ENCODE measurements around the gene UFSP2.

Gene UFSP2

GRCh38 chr4:185424905-185425646 is 688 bp downstream of the UFSP2 start:
- no peak for DNase-seq

GRCh38 chr4:185421366-185422124 is 4.2 kb downstream of the UFSP2 start:
- no peak for DNase-seq

GRCh38 chr4:185416955-185417354 is 8.8 kb downstream of the UFSP2 start:
- DNase-seq: no peak

- DNase-seq: no peak
Observed at GRCh38 chr4:185412412-185412811, 13.4 kb downstream of the UFSP2 start.

DNA sequence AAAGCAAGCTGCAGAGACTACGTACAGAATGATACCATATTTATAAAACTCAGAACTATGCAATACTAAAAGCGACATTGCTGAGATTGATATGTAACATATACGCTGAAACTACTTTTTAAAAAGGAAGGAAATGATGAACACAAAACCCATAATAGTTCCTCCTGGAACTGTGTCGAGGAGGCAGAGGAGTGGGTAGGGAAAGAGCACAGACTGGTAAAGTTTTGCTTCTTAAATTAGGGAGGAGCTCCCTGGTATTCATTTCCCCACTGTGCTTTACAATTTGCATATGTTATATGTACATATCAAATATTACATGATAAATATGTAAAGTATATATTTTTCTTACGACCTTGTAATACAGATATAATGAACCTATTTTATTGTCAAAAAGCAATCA is 13.9 kb downstream of the UFSP2 start:
- DNase-seq: no peak

DNA sequence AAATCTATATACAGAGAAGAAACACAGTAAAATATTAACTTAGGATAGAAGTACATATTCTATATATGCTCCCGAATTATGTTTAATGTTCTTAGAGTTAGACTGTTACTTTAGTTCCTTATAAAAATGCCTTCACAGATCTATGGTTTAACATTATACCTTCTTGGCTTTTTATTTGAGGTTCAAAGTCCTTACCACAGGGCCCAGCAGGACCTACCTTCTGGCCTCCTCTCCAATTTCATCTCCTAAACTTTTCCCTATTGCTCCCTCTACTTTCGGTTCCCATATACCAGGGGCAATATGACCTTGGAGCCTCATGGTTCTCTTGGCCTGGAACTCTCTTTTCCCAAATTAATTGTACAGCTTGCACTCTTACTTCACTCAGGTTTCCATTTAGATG is 17.3 kb downstream of the UFSP2 start:
- DNase-seq: no peak

DNA sequence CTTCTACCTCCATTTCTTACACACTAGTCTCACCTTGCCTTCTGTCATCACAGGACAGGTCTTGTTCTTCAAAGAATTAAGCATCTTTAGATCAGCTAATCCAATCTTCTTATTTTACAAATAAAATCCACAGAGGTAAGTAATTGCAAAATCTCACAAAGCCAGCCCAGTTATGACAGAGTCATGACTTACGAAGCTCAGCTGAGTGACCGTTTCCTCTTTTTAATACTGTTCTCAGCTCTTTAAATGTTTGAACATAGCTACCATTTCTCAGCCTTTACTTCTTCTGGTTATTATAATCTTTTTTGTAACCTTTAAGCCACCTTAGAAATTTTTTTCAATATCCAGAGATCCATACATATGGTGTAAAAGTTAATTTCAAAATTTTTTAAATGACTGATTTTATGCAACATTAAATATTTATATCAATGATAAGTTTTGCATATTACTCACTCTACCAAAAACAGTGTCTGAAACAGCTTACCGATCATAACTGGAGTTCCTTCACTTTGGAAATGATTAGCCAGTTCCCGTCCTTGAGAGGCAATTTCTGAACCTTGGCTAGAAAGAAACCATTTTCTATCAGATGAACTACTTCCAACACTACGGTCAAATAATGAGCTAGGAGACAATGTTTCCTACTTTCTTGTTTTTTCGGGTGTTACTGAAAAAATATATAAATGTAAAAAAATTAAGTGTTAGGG is 20.3 kb downstream of the UFSP2 start:
- no peak for DNase-seq

GRCh38 chr4:185404031-185404430 is 21.7 kb downstream of the UFSP2 start:
- DNase-seq: no peak

DNA sequence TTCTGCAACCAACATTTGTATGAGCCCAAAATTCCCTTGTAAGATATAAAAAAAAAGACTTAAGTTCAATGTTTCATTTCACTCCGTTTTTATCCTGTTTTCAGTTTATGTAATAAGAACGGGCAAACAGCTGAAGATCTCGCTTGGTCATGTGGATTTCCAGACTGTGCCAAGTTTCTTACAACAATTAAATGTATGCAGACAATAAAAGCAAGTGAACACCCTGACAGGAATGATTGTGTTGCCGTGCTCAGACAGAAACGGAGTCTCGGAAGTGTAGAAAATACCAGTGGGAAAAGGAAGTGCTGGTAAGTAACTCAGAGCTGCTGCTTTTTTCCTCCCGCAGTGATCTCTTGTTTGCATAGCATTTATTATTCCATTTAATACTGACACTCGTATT is 26.3 kb downstream of the UFSP2 start:
- no peak for DNase-seq

GRCh38 chr4:185398618-185399017 is 27.1 kb downstream of the UFSP2 start:
- DNase-seq: no peak

DNA sequence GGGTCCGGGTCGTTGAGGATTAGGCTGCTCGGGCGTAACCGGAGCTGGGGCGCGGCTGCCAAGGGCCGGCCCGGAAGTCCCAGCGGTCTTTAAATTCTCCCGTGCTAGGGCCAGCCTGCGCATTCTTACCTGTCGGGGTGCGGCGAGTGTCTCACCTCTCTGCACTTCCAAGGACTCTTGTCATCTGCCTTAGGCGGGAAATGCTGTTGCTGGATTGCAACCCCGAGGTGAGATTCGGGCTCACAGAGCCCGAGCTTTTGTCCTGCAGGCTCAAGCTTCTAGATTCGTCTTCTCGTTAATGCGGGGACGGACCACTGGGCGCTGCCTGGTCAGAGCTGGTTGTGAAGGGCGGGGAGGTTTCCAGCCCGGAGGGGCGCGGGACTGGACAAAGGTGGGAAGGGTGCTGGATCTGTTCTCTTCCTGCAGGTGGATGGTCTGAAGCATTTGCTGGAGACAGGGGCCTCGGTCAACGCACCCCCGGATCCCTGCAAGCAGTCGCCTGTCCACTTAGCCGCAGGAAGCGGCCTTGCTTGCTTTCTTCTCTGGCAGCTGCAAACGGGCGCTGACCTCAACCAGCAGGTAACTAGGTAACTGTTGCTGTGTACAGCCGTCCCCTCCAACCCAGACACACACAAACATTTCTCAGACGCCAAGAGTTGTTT is 28.9 kb downstream of the UFSP2 start, which contains the start of gene ANKRD37:
ANKRD37 (plus strand) TSS at position 118 of the 662 bp plus-strand sequence; CDS start at position 201, 83 bp downstream.
- DNase-seq: no peak

- DNase-seq: peak; percentile 84
Observed at GRCh38 chr4:185395956-185396723, 29.6 kb downstream of the UFSP2 start.

GRCh38 chr4:185395238-185395955 is 30.4 kb downstream of the UFSP2 start, which contains the start of gene LRP2BP:
LRP2BP (minus strand) TSS chr4:185395924; CDS start chr4:185378186, 17,738 bp downstream.
- peak; percentile 12 for DNase-seq

DNA sequence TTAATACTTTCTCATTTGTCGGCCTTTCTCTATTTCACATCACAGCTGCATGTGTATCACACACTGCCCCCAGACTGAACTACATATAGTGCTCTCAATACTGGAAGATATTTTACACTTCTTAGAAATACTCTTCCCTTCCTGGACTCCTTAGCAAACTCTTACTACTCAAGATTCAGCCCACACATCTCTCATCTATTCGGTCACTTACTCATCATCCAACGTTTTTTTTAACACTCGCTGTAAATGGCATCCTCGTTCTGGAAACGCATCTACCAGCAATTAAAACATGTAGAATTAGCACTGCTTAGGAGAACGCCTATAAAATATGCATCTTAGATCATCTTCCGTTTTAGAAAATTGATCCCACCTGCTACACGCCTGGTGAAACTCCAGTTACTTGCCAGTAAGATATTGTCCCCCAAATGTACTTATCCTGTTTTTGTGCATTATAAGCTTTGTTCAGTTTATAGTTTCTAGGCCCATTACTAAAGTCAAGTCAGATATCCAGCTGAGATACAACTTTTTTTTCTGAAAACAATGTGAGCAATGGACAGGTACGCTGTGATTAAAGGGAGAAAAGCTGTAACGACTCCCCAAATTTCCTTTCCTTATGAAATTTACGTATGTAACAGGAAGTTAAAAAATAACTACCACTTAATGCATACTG is 31.1 kb downstream of the UFSP2 start:
- no peak for DNase-seq

DNA sequence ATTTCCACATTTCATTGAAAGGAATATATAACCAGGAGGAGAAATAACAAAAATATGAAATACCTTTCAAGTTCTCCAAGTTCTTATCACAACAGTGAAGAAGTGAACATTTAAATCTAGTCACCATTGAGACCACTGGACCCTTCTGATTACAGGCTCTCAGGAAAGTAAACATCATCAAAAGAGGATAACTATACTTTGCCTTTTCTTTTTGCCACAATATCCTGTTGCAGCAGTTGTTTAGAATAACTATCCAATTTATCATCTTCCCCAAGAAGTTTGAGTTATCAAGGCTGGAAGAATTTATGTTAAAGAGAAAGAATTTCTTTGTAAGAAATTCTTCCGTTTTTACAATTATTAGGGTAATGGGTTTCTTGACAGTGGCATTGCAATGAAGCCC is 33.6 kb downstream of the UFSP2 start:
- no peak for DNase-seq

DNA sequence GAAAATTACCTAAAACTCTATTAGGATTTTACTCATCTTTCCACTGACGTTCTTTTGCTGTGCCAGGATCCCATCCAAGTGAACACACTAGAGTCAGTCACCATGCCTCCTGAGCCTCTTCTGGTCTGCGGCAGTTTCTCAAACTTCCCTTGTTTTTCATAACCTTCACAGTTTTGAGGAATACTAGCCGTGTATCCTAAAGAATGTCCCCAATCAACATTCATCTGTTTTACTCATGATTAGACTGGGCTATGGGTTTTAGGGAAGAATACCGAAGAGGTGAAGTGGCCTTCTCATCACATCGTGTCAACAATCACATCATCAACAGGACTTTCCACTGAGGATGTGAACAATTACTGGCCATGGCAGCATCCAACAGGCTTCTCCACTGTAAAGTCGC is 34.8 kb downstream of the UFSP2 start:
- no peak for DNase-seq

DNA sequence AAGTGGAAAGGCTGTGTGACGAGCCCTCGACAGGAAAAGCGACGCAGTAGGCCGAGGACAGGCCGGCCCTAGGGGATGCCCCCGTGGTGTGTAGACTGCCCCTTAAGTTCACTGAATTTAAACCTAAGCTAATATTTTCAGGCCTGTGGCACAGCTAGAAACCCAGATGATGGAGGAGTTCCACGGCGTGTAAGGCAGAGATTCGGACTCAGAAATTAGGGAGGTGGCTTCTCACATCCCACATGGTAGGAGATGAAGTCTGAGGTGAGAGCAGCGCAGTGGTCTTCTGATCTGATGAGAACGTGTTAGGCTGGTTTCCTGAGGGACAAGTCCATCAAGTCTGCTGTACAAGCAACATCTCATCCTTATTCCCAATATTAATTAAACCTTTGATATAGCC is 37.8 kb downstream of the UFSP2 start:
- DNase-seq: no peak

- DNase-seq: no peak
Observed at GRCh38 chr4:185384930-185385331, 40.8 kb downstream of the UFSP2 start.

GRCh38 chr4:185384061-185384460 is 41.7 kb downstream of the UFSP2 start:
- no peak for DNase-seq

GRCh38 chr4:185383451-185383850 is 42.3 kb downstream of the UFSP2 start:
- DNase-seq: no peak

DNA sequence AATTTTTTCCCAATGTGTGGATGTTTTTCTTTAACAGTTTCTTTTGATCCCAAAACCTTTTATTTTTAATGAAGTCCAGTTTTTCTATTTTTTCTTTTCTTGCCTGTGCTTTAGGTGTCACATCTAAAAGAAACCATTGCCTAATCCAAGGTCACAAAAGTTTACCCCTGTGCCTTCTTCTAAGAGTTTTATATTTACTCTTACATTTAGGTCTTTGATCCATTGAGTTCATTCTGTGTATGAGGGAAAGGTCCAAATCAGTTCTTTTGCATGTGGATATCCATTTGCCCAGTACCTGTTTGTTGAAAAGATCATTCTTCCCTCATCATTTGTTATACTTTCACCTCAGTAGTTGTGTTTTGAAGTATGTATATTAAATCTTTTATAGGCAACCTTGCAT is 43.0 kb downstream of the UFSP2 start:
- DNase-seq: no peak
